GM19463 (cell line): ENCODE data around the gene C16orf74.
A peak's percentile ranks its signal among the peaks of the same experiment; 100 is the strongest.

Source experiments
- ATAC-seq: cut with Tn5 transposase; IDR thresholded peaks from one replicate; pipeline ENCODE4 v1.9.1; 2021; ENCODE audit warnings: mild to moderate bottlenecking, moderate library complexity; ENCODE audit not compliant: unreplicated experiment

The C16orf74 gene

DNA sequence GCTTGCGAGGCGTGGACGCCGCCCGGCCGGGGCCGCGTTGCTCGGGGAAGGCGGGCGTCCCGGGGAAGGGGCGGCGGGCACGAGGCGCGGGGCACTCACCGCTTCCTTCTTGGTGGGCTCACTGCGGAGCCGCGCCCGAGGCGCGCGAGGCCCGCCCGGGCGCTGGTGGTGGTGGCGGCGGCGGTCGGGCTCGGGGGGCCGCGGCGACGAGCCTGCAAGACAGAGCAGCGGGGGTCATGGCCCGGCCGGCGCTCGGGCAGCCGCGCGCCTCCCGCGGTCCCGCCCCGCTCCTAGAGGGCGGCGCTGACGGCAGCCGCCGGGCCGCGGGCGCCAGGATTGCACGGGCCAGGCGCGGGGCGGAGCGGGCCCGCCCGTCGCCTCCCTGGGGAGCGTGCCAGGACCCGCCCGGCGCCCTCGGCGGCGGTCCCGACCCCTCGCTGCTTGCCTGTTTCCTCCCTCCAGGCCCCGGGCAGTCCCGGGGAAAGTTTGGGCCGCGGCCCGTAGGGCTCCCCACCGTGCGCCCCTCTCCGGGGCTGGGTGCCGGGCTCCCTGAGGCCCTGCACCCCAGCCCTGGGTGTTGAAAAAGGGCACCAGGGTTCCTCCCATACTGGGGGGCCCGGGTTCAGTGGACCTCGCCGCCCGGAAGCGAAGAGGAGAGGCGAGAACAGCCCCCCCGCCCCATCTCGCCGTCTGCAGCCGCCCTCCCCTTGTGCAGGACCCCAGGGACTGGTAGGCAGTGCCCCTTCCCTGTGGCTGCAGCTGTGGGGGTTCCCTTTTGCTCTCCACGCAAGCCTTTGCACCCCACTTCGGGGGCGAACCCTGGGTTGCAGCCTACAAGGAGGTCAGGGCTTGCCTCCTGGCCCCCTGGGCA is at the start of gene C16orf74:
C16orf74 (minus strand) TSS at position 270 of the 871 bp plus-strand sequence. CDS start 15,879 bp downstream, outside the sequence.
- ATAC-seq: peak; percentile 57

DNA sequence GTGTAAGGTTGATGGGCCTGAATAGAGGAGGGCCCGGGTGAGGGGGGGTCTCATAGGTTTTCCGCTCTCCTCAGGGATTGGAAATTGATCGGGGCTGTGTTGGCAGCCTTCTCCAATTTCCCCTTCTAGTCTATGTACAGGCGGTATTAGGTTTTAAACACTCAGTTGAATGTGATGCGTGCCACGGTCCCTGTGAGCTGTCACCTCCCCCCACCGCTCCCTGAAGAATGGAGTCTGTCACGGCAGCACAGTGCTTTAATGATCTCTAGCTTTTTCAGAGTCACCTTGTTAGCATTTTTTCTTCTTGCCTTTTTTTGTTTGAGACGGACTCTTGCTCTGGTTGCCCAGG is 49.4 kb upstream of the C16orf74 start:
- ATAC-seq: no peak

DNA sequence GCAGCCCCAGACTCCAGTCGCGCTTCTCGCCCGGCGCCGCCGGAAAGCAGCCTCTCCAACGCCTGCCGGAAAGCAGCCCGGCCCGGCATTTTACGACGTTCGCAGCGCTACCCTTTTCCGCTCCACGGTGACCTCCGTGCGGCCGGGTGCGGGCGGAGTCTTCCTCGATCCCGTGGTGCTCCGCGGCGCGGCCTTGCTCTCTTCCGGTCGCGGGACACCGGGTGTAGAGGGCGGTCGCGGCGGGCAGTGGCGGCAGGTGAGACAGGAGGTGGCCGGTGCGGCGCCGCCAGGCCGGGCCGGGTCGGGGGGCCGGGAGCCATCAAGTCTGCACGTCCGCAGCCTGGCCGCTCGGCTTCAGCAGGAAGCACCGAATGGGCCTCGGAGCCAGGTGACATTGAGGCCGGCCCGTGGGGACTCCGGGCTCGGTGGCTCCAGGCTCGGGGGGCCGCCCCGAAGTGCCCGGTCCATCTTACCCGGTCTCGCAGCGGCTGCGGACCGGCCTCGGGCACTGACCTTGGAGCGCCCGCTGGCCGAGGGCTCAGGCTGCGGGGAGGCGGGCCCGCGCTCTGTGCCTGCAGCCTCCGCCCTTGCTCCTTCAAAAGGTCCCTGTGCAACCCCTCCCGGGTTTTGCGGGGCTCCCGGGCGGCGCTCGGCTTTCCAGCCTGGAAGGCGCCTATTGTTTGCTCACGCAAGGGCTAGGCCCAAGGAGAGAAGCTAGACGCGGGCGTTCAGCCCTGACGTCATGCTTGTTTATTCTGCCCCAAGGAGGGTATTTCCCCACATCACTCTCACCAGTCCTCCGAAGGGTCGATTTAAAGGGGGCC is 48.8 kb upstream of the C16orf74 start, which contains the start of the genes COX4I1 and EMC8:
COX4I1 (plus strand) TSS at position 199 of the 824 bp plus-strand sequence. CDS start 1,511 bp downstream, outside the sequence.
EMC8 (minus strand) TSS at position 48 of the 824 bp plus-strand sequence. CDS start 249 bp downstream, outside the sequence.
- peak; percentile 92 for ATAC-seq

DNA sequence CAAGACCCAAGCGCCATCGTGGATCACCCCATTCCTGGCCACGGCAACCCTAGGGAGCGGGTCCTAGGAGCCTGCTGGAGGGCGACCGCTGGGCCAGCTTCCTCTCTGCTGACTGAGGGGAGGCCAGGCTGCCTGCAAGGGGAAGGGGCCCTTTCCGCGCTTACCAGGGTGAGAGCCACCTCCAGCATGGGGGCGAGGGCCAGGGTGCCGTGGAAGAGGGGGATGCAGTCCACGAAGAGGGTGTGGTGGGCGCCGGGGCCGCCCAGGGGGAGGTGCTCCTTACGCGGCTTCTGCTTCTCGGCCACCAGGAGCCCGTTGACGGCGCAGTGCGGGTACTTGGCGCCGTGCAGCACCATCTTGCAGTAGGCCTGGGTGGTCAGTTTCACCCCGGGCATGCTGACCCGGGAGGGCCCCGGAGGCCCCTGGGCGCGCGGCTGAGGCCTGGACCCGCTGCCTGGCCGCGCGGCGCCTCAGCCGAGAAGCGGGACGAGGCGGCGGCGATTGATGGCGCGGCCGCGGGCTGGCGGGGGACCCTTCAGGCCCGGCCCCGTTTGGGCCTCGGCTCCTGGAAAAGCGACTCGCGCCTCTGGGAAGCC is 48.1 kb upstream of the C16orf74 start:
- peak; percentile 15 for ATAC-seq

DNA sequence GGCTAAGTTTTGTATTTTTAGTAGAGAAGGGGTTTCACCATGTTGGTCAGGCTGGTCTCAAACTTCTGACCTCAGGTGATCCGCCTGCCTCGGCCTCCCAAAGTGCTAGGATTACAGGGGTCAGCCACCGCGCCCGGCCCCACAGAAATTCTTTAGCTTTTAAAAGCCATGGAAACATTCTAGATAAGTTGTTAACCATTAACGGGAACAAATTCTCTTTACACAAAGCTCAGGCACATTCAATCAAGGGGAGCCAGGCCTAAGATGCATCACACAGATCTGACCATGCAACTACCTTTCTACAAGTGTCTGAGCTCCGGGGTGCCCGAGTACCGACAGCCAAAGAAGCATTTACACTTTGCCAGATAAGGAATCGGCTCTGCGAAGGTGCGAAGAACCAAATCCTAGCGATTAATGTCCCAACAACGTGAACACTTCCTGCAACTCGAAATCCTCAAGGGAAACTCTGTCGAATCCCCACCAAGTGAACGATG is 47.4 kb upstream of the C16orf74 start:
- ATAC-seq: no peak

DNA sequence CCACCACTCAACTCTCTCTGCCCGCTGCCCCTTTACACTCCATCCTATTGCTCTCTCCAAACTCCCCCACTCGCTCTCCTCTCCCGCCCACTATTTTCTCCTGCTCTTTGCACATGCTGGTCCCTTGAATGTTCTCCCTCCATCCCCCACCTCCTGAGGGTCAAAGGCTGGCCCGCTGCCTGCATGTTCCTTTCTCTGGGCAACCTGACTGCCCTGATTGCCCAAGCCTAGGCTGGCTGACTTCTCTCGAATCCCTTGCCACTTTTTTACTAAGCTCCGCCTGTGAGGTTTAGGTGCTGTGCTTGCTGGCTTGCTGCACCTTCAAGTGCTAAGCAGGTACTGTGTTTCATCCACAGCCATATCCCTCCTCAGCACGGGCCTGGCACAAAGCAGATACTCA is 45.7 kb upstream of the C16orf74 start:
- no peak for ATAC-seq

DNA sequence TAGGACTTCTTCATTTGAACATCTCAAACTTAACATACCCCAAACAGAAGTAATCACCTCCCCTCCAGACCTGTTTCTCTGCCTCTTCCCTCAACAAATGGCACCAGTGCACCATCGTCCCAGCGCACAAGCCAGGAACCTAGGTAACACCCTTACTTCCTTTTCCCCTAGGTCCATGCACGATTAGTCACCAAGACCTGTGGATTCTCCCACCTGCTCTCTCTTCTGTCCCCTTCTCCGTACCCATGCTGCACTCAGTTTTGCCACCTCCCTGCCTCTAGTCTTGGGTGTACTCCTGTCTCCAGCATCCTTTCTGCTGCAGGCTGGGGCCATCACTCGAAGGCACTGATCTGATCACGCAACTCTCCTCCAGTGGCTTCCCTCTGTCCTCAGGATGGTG is 45.3 kb upstream of the C16orf74 start:
- no peak for ATAC-seq

DNA sequence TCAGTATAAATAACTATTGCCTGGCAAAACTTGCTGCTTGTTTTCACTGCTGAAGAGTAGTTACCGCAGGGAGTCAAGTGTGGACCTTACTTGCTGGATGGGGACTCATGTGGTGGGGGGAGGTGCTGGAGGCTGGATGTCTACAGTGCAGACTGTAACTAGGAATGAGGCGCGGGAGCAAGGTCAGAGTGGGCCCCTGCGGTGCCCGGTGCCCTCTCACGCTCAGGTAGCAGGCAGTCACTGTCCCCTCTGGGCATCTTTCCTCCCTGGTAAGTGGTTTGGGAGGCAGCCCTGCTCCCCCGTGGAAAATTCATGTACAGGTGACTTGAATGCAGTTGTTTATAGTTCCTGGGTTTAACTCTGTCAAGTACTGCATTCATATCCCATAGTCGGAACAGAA is 43.8 kb upstream of the C16orf74 start:
- no peak for ATAC-seq

DNA sequence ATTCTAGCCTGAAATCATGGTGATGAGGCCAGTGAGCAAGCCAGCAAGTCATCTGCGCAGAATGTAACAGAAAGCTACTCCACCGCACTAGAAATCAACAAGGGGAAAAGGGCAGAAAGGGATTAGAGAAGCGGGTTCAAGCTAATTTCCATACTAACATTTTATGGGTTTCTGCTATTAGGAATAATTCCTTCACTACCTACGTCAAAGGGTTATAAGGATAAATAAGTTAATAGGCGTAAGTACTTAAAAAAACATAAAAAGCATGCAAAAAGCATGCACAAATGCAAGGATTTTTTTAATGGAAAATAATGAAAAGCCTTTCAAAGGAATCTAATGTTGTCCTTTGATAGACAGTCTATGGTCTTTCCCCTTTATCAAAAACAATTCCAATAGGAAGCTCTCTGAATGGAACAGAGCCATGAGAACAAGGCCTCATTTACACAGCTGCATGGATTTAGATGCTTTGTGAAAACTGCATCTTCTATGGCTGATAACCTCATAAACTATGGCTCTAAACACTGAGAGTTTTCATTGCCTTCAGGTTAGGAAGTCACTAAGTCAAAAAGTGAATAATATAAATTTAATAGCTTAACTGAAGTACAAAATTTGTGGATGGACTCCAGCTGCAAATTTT is 42.9 kb upstream of the C16orf74 start:
- no peak for ATAC-seq

DNA sequence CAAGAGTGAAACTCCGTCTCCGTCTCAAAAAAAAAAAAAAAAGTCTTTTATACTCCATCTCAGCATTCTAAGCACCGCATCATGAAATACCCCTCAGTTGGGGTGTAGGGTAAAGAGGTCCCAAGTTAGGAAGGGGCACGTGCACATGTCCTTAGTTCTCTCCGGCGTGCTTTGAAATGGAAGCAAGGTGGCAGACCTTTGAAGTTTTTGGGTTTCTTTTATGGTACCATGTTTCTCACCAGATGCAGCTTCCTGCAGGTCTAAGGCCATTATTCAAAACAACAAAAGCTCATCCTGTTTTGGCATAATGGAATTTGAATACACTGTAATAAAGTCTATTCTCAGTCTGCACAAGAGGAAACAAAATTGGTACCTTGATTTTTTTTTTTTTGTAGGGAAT is 38.9 kb upstream of the C16orf74 start:
- ATAC-seq: no peak

DNA sequence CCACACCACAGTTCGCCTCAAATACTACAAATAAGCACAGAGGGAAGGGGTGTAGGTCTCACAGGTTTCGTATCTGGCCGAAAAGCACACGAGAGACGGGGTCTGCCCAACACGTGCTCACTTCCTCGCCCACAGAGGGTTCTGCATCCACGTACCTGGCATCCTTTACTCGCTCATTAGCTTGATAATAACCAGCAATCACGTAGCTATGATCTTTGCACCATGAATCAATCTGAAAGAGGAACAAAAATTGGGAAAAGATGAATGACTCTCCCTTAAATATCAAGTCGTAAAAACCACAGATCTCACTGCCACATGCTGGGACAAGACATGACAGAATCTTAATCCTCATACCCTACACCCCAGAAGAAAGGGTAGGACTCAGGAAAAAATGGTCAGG is 37.9 kb upstream of the C16orf74 start:
- ATAC-seq: no peak

DNA sequence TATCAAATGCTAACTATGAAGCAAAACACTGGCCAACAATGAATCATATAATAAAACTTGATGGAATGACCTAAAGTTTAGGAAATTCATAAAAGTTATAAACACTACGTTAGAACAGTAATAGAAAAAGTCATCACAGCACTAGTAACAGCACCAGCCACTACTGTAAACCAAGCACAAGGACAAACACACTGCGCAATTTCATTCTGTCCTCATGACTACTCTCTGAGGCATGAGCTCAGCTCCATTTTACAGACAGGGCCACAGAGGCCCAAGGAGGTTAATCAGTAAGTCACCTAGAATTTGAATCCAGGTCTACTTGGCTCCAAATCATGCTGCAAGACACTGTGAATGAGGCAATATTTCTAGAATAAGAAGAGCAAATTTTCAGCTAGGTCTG is 35.0 kb upstream of the C16orf74 start:
- ATAC-seq: no peak

DNA sequence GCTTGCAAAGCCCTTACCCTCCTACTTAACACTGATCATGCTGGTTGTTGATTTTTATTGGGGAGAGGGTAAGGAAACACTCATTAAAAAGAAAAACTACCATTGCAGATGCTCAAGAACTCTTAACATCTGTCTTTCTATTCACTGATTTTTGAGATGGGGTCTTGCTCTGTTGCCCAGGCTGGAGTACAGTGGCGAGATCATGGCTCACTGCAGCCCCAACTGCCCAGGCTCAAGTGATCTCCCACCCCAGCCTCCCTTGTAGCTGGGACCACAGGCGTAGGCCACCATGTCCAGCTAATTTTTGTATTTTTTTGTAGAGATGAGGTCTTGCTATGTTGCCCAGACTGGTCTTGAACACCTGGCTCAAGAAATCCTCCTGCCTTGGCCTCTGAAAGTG is 33.9 kb upstream of the C16orf74 start:
- ATAC-seq: no peak

DNA sequence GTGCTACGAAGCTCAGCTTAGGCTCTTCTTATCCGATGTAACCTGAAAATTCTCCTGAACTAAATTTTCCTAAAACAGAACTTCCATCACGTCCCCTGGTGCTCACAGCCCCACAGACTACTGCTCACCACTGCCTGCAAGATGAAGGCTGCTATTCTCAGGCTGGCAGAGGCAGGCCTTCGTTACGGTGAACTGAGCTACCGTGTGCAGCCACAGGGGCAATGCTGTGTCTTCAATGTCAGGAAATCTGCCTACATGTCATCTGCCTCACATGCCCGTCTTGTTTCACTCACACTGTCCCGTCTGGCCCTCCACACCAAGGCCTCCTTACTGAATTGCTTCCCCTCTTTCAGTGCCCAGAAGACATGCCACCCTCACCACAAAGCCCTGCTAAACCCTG is 32.5 kb upstream of the C16orf74 start:
- no peak for ATAC-seq

DNA sequence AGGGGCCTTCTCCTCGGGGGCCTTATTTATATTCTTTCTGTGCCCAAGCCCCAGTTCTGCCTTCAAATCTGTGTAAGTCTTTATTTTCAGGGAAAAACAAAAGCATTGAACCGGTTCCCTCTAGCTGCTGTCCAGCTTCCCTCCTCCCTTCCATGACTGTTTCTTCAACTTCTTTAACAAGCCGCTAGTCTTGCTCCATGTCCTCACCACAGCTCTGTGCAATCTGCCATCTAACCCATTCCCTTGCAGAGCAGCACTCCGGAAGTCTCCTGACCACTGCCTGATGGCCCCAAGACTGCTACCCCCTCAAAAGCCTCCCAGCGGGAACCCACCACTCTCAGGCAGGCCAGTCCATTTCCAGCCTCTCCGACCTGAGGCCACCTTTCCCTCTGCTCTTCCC is 31.6 kb upstream of the C16orf74 start:
- ATAC-seq: no peak

DNA sequence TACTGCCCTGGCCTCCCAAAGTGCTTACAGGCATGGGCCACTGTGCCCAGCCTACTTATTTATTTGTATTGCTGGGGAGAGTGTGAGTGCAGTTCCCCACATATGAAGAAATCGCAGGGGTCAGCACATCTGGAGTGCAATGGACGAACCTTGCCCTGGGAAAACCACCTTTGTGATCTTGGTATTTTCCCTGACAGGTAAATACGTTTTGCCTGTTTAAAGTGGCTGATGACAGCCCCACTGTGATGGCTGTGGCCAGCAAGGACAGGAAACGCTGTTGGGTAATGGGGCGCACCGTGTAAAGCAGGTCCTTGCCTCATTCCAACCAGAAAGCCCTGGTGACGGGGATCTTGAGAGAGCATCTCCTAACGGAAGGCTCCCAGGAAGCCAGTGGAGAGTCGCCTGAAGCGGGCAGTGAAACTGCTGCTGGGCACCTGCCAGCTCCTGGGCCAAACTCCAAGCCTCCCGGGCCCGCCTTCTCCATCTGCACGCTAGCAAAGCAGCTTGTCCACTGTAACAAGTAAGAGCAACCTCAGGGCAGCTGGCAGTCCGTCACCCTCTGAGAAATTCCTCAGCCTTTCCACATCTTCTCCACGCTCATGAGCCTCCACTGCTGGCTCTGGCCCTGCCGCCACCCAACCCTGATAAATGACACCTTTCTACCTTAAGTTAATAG is 30.9 kb upstream of the C16orf74 start:
- no peak for ATAC-seq

DNA sequence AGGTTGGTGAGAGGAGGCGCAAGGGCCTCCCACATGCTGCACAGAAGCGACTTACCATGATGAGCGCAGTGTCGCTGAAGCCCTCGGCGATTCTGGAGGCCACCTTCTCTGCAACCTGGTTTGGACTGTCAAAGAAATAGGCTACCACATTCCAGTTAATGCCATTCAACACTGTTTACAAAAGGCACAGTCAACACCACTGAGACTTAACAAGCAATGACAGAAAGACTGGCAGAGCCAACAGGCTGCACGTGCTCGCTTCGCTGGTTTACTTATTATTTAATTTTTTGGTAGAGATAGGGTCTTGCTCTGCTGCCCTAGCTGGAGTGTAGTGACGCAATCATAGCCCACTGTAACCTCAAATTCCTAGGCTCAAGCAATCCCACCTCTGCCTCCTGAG is 30.3 kb upstream of the C16orf74 start:
- no peak for ATAC-seq

DNA sequence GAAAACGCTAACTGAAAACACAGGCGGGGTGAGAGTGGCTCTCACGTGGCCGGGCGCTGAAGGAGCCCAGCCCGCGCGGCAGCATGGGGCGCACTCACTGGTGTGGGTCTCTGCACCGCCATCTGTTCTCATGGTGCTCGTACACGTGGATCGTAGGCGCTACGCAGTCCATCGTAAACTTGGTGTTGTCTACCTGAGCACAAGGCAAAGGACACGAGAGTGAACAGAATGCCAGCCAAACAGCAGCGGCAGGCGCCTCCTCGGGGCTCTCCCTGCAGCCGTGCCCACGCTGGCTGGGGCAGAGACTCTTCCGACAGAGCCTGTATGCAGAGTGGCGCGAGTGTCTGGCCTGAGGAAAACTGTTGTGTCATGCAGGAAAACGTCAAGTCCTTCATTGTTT is 29.4 kb upstream of the C16orf74 start:
- ATAC-seq: no peak

DNA sequence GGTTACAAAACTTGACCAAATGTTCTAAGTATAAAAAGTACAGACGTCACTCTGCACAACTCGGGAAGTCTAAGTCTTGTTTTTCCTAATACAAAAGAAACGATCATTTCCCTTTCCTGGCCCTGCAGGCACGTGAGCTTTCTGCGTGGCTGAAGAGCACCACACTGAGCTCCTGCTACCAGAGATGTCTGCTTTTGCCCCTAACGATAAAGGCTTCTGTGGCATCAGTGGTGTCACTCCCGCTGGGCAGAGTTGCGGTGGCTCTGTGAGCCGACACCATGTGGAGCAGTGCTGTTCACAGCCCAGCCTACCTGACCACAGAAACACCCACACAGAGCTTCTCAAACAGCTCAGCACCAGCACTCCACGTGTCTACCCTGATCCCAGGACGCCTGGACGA is 28.0 kb upstream of the C16orf74 start:
- ATAC-seq: no peak

DNA sequence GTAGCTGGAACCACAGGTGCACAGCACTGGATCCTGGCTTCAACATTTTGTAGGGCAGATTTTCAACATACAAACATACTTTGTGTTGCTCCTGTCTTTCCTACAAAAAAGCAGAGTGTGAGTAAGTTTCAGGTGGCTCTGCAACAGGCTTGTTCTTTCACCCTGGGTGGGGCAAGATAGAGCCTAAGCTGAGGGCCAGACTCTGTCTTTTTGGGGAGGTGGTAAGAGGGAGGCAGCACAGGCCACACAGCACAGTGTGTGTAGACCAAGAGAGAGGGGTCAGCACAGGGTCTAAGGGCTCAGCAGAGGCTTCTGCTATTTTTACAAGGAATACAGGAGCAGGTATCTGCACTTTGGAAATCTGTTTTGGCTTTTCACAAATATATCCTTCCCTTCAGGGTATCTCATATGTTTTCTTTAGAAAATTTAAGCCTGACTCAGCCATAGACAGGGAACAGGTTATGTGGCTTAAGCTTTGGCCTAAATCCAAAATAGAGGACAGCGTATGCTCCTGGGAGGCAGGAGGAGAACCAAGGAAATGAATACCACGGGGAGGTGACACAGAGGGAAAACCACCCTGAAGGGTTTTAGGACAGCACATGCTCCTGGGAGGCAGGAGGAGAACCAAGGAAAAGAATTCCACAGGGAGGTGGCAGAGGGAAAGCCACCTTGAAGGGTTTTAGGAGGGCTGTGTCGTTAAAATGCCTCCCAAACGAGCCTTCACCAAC is 26.9 kb upstream of the C16orf74 start:
- ATAC-seq: no peak
